Neural cell (in vitro differentiated cells): ENCODE results near the gene TBCK. TPM values are rescaled to one million over a fixed set of nuclear protein-coding genes. Genes with fewer than 3 reads are reported as not detected.

Experiments
- H2AFZ ChIP-seq: fragments of 200-600, 300-800 bp; sonication (generic), shearing (Covaris generic); 2 replicates; pipeline ENCODE4 v1.6.0; 2014; ENCODE audit warnings: low read depth, mild to moderate bottlenecking, antibody characterized with exemption, low read length, moderate library complexity
- H3F3A ChIP-seq: fragments of 200-600 bp; shearing (Covaris generic); 2 replicates; pipeline ENCODE4 v1.6.1; 2016; ENCODE audit warnings: mild to moderate bottlenecking, moderate library complexity, mixed read lengths, antibody characterized with exemption, low read length; ENCODE audit not compliant: insufficient read depth, poor library complexity, severe bottlenecking
- H3K27ac ChIP-seq: fragments of 200-600, 300-800 bp; sonication (generic), shearing (Covaris generic); 2 replicates; pipeline ENCODE4 v1.5.1; 2014; ENCODE audit warnings: mild to moderate bottlenecking, low read length, moderate library complexity
- H3K27me3 ChIP-seq: fragments of 300-800, 200-600 bp; sonication (generic), shearing (Covaris generic); 2 replicates; pipeline ENCODE4 v1.6.0; 2014; ENCODE audit warnings: mild to moderate bottlenecking, low read depth, low read length, moderate library complexity; ENCODE audit not compliant: insufficient read depth
- H3K36me3 ChIP-seq: fragments of 300-800, 200-600 bp; sonication (generic), shearing (Covaris generic); 2 replicates; pipeline ENCODE4 v1.5.1; 2014; ENCODE audit warnings: mild to moderate bottlenecking, antibody characterized with exemption, low read length, moderate library complexity; ENCODE audit not compliant: insufficient read depth
- H3K4me2 ChIP-seq: fragments of 300-800, 200-600 bp; sonication (generic), shearing (Covaris generic); 2 replicates; pipeline ENCODE4 v1.6.0; 2014; ENCODE audit warnings: mild to moderate bottlenecking, low read length
- H3K4me3 ChIP-seq: fragments of 300-800, 200-600 bp; sonication (generic), shearing (Covaris generic); 2 replicates; pipeline ENCODE4 v1.5.1; 2014; ENCODE audit warnings: mild to moderate bottlenecking, low read length, moderate library complexity
- H3K79me2 ChIP-seq: fragments of 200-600 bp; shearing (Covaris generic); replicated peaks from 2 replicates; pipeline ENCODE4 v1.6.0; 2014; ENCODE audit warnings: mild to moderate bottlenecking, low read length, moderate library complexity; ENCODE audit not compliant: insufficient read depth
- H3K9ac ChIP-seq: fragments of 300-800, 200-600 bp; sonication (generic), shearing (Covaris generic); 2 replicates; pipeline ENCODE4 v1.6.1; 2016; ENCODE audit warnings: mild to moderate bottlenecking, low read length, mixed read lengths
- H3K9me2 ChIP-seq: fragments of 200-600 bp; shearing (Covaris generic); 2 replicates; pipeline ENCODE4 v1.6.1; 2016; ENCODE audit warnings: mild to moderate bottlenecking, low read length, mixed read lengths; ENCODE audit not compliant: insufficient read depth
- H3K9me3 ChIP-seq: fragments of 200-600, 300-800 bp; sonication (generic), shearing (Covaris generic); 2 replicates; pipeline ENCODE4 v1.6.1; 2016; ENCODE audit warnings: mild to moderate bottlenecking, mixed run types, low read length, moderate library complexity, mixed read lengths
- H4K20me1 ChIP-seq: fragments of 200-600 bp; shearing (Covaris generic); 2 replicates; pipeline ENCODE4 v1.6.1; 2016; ENCODE audit warnings: mild to moderate bottlenecking, mixed run types; ENCODE audit not compliant: insufficient read depth
- EP300 ChIP-seq: fragments of 450-650 bp; conservative IDR thresholded peaks from 2 replicates; pipeline ENCODE4 v1.6.1; 2014; ENCODE audit warnings: antibody characterized with exemption, mild to moderate bottlenecking, moderate library complexity; ENCODE audit not compliant: poor library complexity, severe bottlenecking
- EZH2 ChIP-seq: fragments of 200-600, 300-800 bp; shearing (Covaris generic), sonication (generic); IDR thresholded peaks from 2 replicates; pipeline ENCODE4 v1.6.1; 2014; ENCODE audit warnings: antibody characterized with exemption, low read length, borderline replicate concordance, mild to moderate bottlenecking; ENCODE audit not compliant: insufficient read depth, poor library complexity, severe bottlenecking
- MXI1 ChIP-seq: fragments of 450-650 bp; conservative IDR thresholded peaks from 2 replicates; pipeline ENCODE4 v1.6.1; 2014; ENCODE audit warnings: antibody characterized with exemption, mild to moderate bottlenecking; ENCODE audit not compliant: poor library complexity, severe bottlenecking
- POLR2AphosphoS5 ChIP-seq: IDR thresholded peaks from 2 replicates; pipeline ENCODE4 v1.6.1; 2012
- RAD21 ChIP-seq: fragments of 450-650 bp; conservative IDR thresholded peaks from 2 replicates; pipeline ENCODE4 v1.6.1; 2014; ENCODE audit warnings: antibody characterized with exemption, mild to moderate bottlenecking, moderate library complexity
- SMC3 ChIP-seq: fragments of 450-650 bp; conservative IDR thresholded peaks from 2 replicates; pipeline ENCODE4 v1.6.1; 2014; ENCODE audit warnings: antibody characterized with exemption, mild to moderate bottlenecking, moderate library complexity; ENCODE audit not compliant: poor library complexity
- TAF1 ChIP-seq: IDR thresholded peaks from 2 replicates; pipeline ENCODE4 v1.6.1; 2012; ENCODE audit warnings: low read depth
- polyA plus RNA-seq: library from polyadenylated mRNA; depleted of rRNA; stranded (reverse); fragments of >200 nt; gene quantifications from 2 replicates; pipeline ENCODE4 v1.2.3, GENCODE V29; 2014
- TF ChIP-seq, protein P1 (sequence below): IDR thresholded peaks from 2 replicates; pipeline ENCODE4 v1.6.1; 2012; ENCODE audit warnings: borderline replicate concordance
- TF ChIP-seq, protein P2 (sequence below): fragments of 450-650 bp; IDR thresholded peaks from 2 replicates; pipeline ENCODE4 v1.5.1; 2014; ENCODE audit warnings: antibody characterized with exemption, mild to moderate bottlenecking, moderate library complexity; ENCODE audit not compliant: poor library complexity, severe bottlenecking

Gene TBCK
- polyA plus RNA-seq, 1 donor from 2014 or later = 55.0 TPM

DNA sequence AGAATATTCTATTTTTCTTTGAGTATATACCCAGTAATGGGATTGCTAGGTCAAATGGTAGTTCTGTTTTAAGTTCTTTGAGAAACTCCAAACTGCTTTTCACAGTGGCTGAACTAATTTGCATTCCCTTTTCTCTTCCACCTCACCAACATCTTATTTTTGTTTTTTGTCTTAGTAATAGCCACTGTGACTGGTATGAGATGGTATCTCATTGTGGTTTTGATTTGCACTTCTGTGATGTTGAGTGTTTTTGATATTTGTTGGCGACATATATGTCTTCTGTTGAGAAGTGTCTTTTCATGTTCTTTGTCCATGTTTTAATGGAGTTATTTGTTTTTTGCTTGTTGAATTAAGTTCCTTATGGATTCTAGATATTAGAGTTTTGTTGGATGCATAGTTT is 24.8 kb upstream of the TBCK start:
- H3K9me3 ChIP-seq = no peaks in the 10 kb centered on the region
- no peaks in the 10 kb centered on the region for H3F3A ChIP-seq
- no peaks in the 10 kb centered on the region for H3K79me2 ChIP-seq
- H2AFZ ChIP-seq = no peak overlapping the region
- TF ChIP-seq SMC3 = no peak
- TF ChIP-seq, protein P1, sequence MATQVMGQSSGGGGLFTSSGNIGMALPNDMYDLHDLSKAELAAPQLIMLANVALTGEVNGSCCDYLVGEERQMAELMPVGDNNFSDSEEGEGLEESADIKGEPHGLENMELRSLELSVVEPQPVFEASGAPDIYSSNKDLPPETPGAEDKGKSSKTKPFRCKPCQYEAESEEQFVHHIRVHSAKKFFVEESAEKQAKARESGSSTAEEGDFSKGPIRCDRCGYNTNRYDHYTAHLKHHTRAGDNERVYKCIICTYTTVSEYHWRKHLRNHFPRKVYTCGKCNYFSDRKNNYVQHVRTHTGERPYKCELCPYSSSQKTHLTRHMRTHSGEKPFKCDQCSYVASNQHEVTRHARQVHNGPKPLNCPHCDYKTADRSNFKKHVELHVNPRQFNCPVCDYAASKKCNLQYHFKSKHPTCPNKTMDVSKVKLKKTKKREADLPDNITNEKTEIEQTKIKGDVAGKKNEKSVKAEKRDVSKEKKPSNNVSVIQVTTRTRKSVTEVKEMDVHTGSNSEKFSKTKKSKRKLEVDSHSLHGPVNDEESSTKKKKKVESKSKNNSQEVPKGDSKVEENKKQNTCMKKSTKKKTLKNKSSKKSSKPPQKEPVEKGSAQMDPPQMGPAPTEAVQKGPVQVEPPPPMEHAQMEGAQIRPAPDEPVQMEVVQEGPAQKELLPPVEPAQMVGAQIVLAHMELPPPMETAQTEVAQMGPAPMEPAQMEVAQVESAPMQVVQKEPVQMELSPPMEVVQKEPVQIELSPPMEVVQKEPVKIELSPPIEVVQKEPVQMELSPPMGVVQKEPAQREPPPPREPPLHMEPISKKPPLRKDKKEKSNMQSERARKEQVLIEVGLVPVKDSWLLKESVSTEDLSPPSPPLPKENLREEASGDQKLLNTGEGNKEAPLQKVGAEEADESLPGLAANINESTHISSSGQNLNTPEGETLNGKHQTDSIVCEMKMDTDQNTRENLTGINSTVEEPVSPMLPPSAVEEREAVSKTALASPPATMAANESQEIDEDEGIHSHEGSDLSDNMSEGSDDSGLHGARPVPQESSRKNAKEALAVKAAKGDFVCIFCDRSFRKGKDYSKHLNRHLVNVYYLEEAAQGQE = no peak
- TF ChIP-seq EZH2 = no peak
- TF ChIP-seq, protein P2, sequence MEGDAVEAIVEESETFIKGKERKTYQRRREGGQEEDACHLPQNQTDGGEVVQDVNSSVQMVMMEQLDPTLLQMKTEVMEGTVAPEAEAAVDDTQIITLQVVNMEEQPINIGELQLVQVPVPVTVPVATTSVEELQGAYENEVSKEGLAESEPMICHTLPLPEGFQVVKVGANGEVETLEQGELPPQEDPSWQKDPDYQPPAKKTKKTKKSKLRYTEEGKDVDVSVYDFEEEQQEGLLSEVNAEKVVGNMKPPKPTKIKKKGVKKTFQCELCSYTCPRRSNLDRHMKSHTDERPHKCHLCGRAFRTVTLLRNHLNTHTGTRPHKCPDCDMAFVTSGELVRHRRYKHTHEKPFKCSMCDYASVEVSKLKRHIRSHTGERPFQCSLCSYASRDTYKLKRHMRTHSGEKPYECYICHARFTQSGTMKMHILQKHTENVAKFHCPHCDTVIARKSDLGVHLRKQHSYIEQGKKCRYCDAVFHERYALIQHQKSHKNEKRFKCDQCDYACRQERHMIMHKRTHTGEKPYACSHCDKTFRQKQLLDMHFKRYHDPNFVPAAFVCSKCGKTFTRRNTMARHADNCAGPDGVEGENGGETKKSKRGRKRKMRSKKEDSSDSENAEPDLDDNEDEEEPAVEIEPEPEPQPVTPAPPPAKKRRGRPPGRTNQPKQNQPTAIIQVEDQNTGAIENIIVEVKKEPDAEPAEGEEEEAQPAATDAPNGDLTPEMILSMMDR = no peak
- TF ChIP-seq TAF1 = no peak
- TF ChIP-seq MXI1 = no peak
- TF ChIP-seq POLR2AphosphoS5 = no peak
- TF ChIP-seq RAD21 = no peak
- TF ChIP-seq EP300 = no peak
- H3K27me3 ChIP-seq = no peaks in the 10 kb centered on the region
- H4K20me1 ChIP-seq = no peaks in the 10 kb centered on the region
- no peak overlapping the region for H3K4me2 ChIP-seq
- H3K27ac ChIP-seq = no peak overlapping the region
- H3K36me3 ChIP-seq = peaks cover 12% of the 10 kb centered on the region
- H3K9ac ChIP-seq = no peak overlapping the region
- H3K4me3 ChIP-seq = no peak overlapping the region
- no peaks in the 10 kb centered on the region for H3K9me2 ChIP-seq

DNA sequence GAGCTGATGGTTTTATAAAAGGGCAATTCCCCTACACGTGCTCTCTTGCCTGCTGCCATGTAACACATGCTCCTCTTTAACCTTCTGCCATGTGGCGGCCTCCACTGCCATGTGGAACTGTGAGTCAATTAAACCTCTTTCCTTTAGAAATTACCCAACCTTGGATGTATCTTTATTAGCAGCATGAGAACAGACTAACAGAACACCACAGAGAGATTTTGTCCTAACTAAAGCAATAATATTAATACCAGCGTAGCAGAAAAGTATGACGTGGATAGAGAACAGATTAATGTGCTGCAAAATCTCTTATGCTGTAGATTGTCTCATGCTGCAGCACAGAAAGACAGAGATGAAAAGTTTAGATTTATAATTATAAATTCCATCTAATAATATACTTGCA is 23.4 kb upstream of the TBCK start:
- H3K4me2 ChIP-seq = no peak overlapping the region
- H3F3A ChIP-seq = no peaks in the 10 kb centered on the region
- H3K79me2 ChIP-seq = no peaks in the 10 kb centered on the region
- H3K9ac ChIP-seq = no peak overlapping the region
- H4K20me1 ChIP-seq = no peaks in the 10 kb centered on the region
- H3K4me3 ChIP-seq = no peak overlapping the region
- no peaks in the 10 kb centered on the region for H3K27me3 ChIP-seq
- TF ChIP-seq EP300 (no peak), SMC3 (no peak)
- no peak overlapping the region for H2AFZ ChIP-seq
- H3K27ac ChIP-seq = no peak overlapping the region
- H3K9me3 ChIP-seq = no peaks in the 10 kb centered on the region
- peaks cover 12% of the 10 kb centered on the region for H3K36me3 ChIP-seq
- H3K9me2 ChIP-seq = no peaks in the 10 kb centered on the region

DNA sequence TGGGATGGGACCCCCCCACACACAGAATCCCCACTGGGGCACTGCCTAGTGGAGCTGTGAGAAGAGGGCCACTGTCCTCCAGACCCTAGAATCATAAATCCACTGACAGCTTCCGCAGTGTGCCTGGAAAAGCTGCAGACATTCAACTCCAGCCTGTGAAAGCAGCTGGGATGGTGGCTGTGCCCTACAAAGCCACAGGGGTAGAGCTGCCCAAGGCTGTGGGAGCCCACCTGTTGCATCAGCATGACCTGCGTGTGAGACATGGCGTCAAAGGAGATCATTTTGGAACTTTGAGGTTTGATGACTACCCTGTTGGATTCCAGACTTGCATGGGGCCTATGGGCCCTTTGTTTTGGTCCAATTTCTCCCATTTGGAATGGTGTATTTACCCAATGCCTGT is 22.7 kb upstream of the TBCK start:
- H3K27ac ChIP-seq = no peak overlapping the region

More for the DNA sequence above, 22.7 kb upstream of the TBCK start:
- no peaks in the 10 kb centered on the region for H3K27me3 ChIP-seq
- H3K9me2 ChIP-seq = no peaks in the 10 kb centered on the region
- H3F3A ChIP-seq = no peaks in the 10 kb centered on the region
- no peaks in the 10 kb centered on the region for H3K79me2 ChIP-seq
- H3K36me3 ChIP-seq = peaks cover 12% of the 10 kb centered on the region
- H4K20me1 ChIP-seq = no peaks in the 10 kb centered on the region
- H3K4me3 ChIP-seq = no peak overlapping the region
- no peak overlapping the region for H3K4me2 ChIP-seq
- no peak overlapping the region for H2AFZ ChIP-seq
- no peak overlapping the region for H3K9ac ChIP-seq
- TF ChIP-seq RAD21 (no peak), POLR2AphosphoS5 (no peak), SMC3 (no peak), EZH2 (no peak), TAF1 (no peak), MXI1 (no peak), EP300 (no peak)
- TF ChIP-seq, protein P2 = no peak
- TF ChIP-seq, protein P1 = no peak
- no peaks in the 10 kb centered on the region for H3K9me3 ChIP-seq
